ENCODE measurements around the gene ST7L. TPM values are rescaled to one million over a fixed set of nuclear protein-coding genes. Genes with fewer than 3 reads are reported as not detected.

Gene ST7L
- total RNA-seq, 2 donors from 2014 or later: 18.0 to 18.2 TPM

- H3K9me3 Mint-ChIP-seq: no peaks in the 10 kb centered on the region
- DNase-seq: no peak
- Histone ChIP-seq H3K27ac (ENCODE audit: low read depth, low read length) (no peak overlapping the region), H3K4me3 (ENCODE audit: low read length) (no peak overlapping the region), H3K36me3 (ENCODE audit: control insufficient read depth, insufficient read depth, low read length) (peaks cover 57% of the 10 kb centered on the region), H3K9me3 (ENCODE audit: control insufficient read depth, low read length) (no peaks in the 10 kb centered on the region), H3K4me1 (ENCODE audit: control insufficient read depth, insufficient read depth, low read length) (no peaks in the 10 kb centered on the region), H3K27me3 (ENCODE audit: control insufficient read depth, insufficient read depth, low read length, poor library complexity, severe bottlenecking) (no peaks in the 10 kb centered on the region), H3K9ac (ENCODE audit: extremely low read depth, low read length, poor library complexity, severe bottlenecking) (no peak overlapping the region)
- TF ChIP-seq, protein P1, sequence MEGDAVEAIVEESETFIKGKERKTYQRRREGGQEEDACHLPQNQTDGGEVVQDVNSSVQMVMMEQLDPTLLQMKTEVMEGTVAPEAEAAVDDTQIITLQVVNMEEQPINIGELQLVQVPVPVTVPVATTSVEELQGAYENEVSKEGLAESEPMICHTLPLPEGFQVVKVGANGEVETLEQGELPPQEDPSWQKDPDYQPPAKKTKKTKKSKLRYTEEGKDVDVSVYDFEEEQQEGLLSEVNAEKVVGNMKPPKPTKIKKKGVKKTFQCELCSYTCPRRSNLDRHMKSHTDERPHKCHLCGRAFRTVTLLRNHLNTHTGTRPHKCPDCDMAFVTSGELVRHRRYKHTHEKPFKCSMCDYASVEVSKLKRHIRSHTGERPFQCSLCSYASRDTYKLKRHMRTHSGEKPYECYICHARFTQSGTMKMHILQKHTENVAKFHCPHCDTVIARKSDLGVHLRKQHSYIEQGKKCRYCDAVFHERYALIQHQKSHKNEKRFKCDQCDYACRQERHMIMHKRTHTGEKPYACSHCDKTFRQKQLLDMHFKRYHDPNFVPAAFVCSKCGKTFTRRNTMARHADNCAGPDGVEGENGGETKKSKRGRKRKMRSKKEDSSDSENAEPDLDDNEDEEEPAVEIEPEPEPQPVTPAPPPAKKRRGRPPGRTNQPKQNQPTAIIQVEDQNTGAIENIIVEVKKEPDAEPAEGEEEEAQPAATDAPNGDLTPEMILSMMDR (conservative IDR thresholded peaks at IDR 0.05): no peak
- WGBS, 2 experiments (ENCODE audit: insufficient coverage in 1 of 2, insufficient read length in 1 of 2): 90 to 100% methylated on average over 2 of the region's 2 CpGs
- no peak overlapping the region for H3K4me3 Mint-ChIP-seq
- no peaks in the 10 kb centered on the region for H3K27me3 Mint-ChIP-seq (ENCODE audit: insufficient read depth)
- peaks cover 5% of the 10 kb centered on the region for H3K4me1 Mint-ChIP-seq
- H3K36me3 Mint-ChIP-seq (ENCODE audit: low read depth): peaks cover 37% of the 10 kb centered on the region
- H3K27ac Mint-ChIP-seq: no peak overlapping the region
Observed at GRCh38 chr1:112628516-112628915, 9.6 kb upstream of the ST7L start.

- H3K36me3 ChIP-seq (ENCODE audit: control insufficient read depth, insufficient read depth, low read length): peaks cover 54% of the 10 kb centered on the region
- no peaks in the 10 kb centered on the region for H3K27me3 Mint-ChIP-seq (ENCODE audit: insufficient read depth)
- H3K4me3 Mint-ChIP-seq: no peak overlapping the region
- H3K36me3 Mint-ChIP-seq (ENCODE audit: low read depth): peaks cover 26% of the 10 kb centered on the region
- H3K4me3 ChIP-seq (ENCODE audit: low read length): no peak overlapping the region
- H3K4me1 Mint-ChIP-seq: no peaks in the 10 kb centered on the region
- no peak overlapping the region for H3K9ac ChIP-seq (ENCODE audit: extremely low read depth, low read length, poor library complexity, severe bottlenecking)
- no peak overlapping the region for H3K27ac Mint-ChIP-seq
- no peaks in the 10 kb centered on the region for H3K27me3 ChIP-seq (ENCODE audit: control insufficient read depth, insufficient read depth, low read length, poor library complexity, severe bottlenecking)
- TF ChIP-seq, protein P1 (conservative IDR thresholded peaks at IDR 0.05): no peak
- no peaks in the 10 kb centered on the region for H3K4me1 ChIP-seq (ENCODE audit: control insufficient read depth, insufficient read depth, low read length)
- H3K27ac ChIP-seq (ENCODE audit: low read depth, low read length): no peak overlapping the region
- no peaks in the 10 kb centered on the region for H3K9me3 Mint-ChIP-seq
- no peaks in the 10 kb centered on the region for H3K9me3 ChIP-seq (ENCODE audit: control insufficient read depth, low read length)
- DNase-seq: no peak
Observed at GRCh38 chr1:112626887-112627286, 7.9 kb upstream of the ST7L start.

- Mint-ChIP-seq H3K4me1 (no peaks in the 10 kb centered on the region), H3K4me3 (no peak overlapping the region), H3K36me3 (ENCODE audit: low read depth) (peaks cover 23% of the 10 kb centered on the region), H3K9me3 (no peaks in the 10 kb centered on the region), H3K27ac (no peak overlapping the region), H3K27me3 (ENCODE audit: insufficient read depth) (no peaks in the 10 kb centered on the region)
- no peak overlapping the region for H3K27ac ChIP-seq (ENCODE audit: low read depth, low read length)
- no peaks in the 10 kb centered on the region for H3K4me1 ChIP-seq (ENCODE audit: control insufficient read depth, insufficient read depth, low read length)
- peaks cover 53% of the 10 kb centered on the region for H3K36me3 ChIP-seq (ENCODE audit: control insufficient read depth, insufficient read depth, low read length)
- 95 to 100% methylated on average over 5 of the region's 5 CpGs for WGBS, 2 experiments (ENCODE audit: insufficient coverage in 1 of 2, insufficient read length in 1 of 2)
- H3K4me3 ChIP-seq (ENCODE audit: low read length): no peak overlapping the region
- no peak for DNase-seq
- no peaks in the 10 kb centered on the region for H3K27me3 ChIP-seq (ENCODE audit: control insufficient read depth, insufficient read depth, low read length, poor library complexity, severe bottlenecking)
- TF ChIP-seq, protein P1 (conservative IDR thresholded peaks at IDR 0.05): no peak
- H3K9ac ChIP-seq (ENCODE audit: extremely low read depth, low read length, poor library complexity, severe bottlenecking): no peak overlapping the region
- no peaks in the 10 kb centered on the region for H3K9me3 ChIP-seq (ENCODE audit: control insufficient read depth, low read length)
Observed at GRCh38 chr1:112626193-112626592, 7.3 kb upstream of the ST7L start.
